GM19035 (cell line): Measurements from ENCODE around the gene SULT1E1.

Source experiments
- ATAC-seq: cut with Tn5 transposase; IDR thresholded peaks from one replicate; pipeline ENCODE4 v1.9.1; 2021; ENCODE audit not compliant: unreplicated experiment

The SULT1E1 gene

GRCh38 chr4:69860052-69860451, at the start of gene SULT1E1:
Gene SULT1E1 (minus strand): TSS chr4:69860145. CDS start chr4:69857644, 2,501 bp downstream.
- no peak for ATAC-seq

GRCh38 chr4:69909195-69909594, 49.2 kb upstream of the SULT1E1 start:
- no peak for ATAC-seq

GRCh38 chr4:69907151-69907550, 47.2 kb upstream of the SULT1E1 start:
- ATAC-seq: no peak

- ATAC-seq: no peak
These were observed 36.7 kb upstream of the SULT1E1 start for GRCh38 chr4:69896530-69897116.

- ATAC-seq: no peak
These were observed 34.8 kb upstream of the SULT1E1 start for GRCh38 chr4:69894721-69895120.

GRCh38 chr4:69894186-69894585, 34.2 kb upstream of the SULT1E1 start:
- no peak for ATAC-seq

GRCh38 chr4:69888336-69888735, 28.4 kb upstream of the SULT1E1 start:
- no peak for ATAC-seq

- no peak for ATAC-seq
These were observed 22.2 kb upstream of the SULT1E1 start for GRCh38 chr4:69882150-69882549.

- ATAC-seq: peak; percentile 84
These were observed 21.3 kb upstream of the SULT1E1 start for GRCh38 chr4:69881173-69881773.

- no peak for ATAC-seq
These were observed 18.3 kb upstream of the SULT1E1 start for GRCh38 chr4:69878250-69878649.

- no peak for ATAC-seq
These were observed 17.5 kb upstream of the SULT1E1 start for GRCh38 chr4:69877453-69877852.

GRCh38 chr4:69876071-69876470, 16.1 kb upstream of the SULT1E1 start:
- ATAC-seq: no peak

GRCh38 chr4:69875576-69875975, 15.6 kb upstream of the SULT1E1 start:
- no peak for ATAC-seq

GRCh38 chr4:69874507-69874906, 14.6 kb upstream of the SULT1E1 start:
- no peak for ATAC-seq

GRCh38 chr4:69861756-69862155, 1.8 kb upstream of the SULT1E1 start:
- no peak for ATAC-seq

GRCh38 chr4:69860521-69861298, 765 bp upstream of the SULT1E1 start:
- ATAC-seq: no peak

GRCh38 chr4:69859140-69859685, 732 bp downstream of the SULT1E1 start:
- no peak for ATAC-seq

- ATAC-seq: no peak
These were observed 1.3 kb downstream of the SULT1E1 start for GRCh38 chr4:69858690-69859089.

GRCh38 chr4:69855822-69856221, 4.1 kb downstream of the SULT1E1 start:
- ATAC-seq: no peak

- ATAC-seq: peak; percentile 86
These were observed 10.0 kb downstream of the SULT1E1 start for GRCh38 chr4:69849969-69850368.

GRCh38 chr4:69849297-69849696, 10.6 kb downstream of the SULT1E1 start:
- no peak for ATAC-seq

- ATAC-seq: no peak
These were observed 11.9 kb downstream of the SULT1E1 start for GRCh38 chr4:69848028-69848427.
